Ishikawa (cell line): ENCODE measurements around the gene PRR35.

Experiments used
- EGR1 ChIP-seq: IDR thresholded peaks from 2 replicates; pipeline ENCODE4 v1.6.1; 2012
- EP300 ChIP-seq: IDR thresholded peaks from 2 replicates; pipeline ENCODE4 v1.6.1; 2012; ENCODE audit warnings: borderline replicate concordance
- MAX ChIP-seq: IDR thresholded peaks from 2 replicates; pipeline ENCODE4 v1.6.1; 2012

- TF ChIP-seq EGR1 (no peak), EP300 (no peak; the same call in 1 of the 2 replicates), MAX (0 out of 2 replicates have a peak, but pooled peaks have one; percentile 11)
Observed at GRCh38 chr16:608019-608418, 47.8 kb downstream of the PRR35 start.
